RWPE2 (cell line): ENCODE data around the gene PAN3.

Experiments
- ATAC-seq: fragments of 200-7000 bp; cut with Tn5 transposase; 3 replicates; pipeline ENCODE4 v1.9.1; 2021; ENCODE audit warnings: low read depth
- DNase-seq: peaks from one replicate; pipeline ENCODE4 v3.0.0-alpha.2; 2020; ENCODE audit warnings: low spot score
- H3K27ac ChIP-seq: fragments of 450-650 bp; 2 replicates; pipeline ENCODE4 v1.5.1; 2017; ENCODE audit warnings: mild to moderate bottlenecking; ENCODE audit not compliant: poor library complexity, severe bottlenecking
- H3K27me3 ChIP-seq: fragments of 250-450 bp; sonication (Bioruptor Pico); 2 replicates; pipeline ENCODE4 v1.5.1; 2021; ENCODE audit warnings: mild to moderate bottlenecking, moderate library complexity; ENCODE audit not compliant: insufficient read depth, poor library complexity, severe bottlenecking
- H3K36me3 ChIP-seq: fragments of 250-450 bp; sonication (Bioruptor Pico); 2 replicates; pipeline ENCODE4 v1.5.1; 2020; ENCODE audit warnings: low read depth, mild to moderate bottlenecking, moderate library complexity
- H3K4me1 ChIP-seq: fragments of 250-450 bp; sonication (Bioruptor Pico); 2 replicates; pipeline ENCODE4 v1.5.1; 2021; ENCODE audit warnings: mild to moderate bottlenecking, moderate library complexity; ENCODE audit not compliant: insufficient read depth, poor library complexity, severe bottlenecking
- H3K4me3 ChIP-seq: fragments of 250-450 bp; sonication (Bioruptor Pico); 2 replicates; pipeline ENCODE4 v1.5.1; 2021; ENCODE audit warnings: mild to moderate bottlenecking, moderate library complexity; ENCODE audit not compliant: severe bottlenecking
- H3K9me3 ChIP-seq: fragments of 250-450 bp; sonication (Bioruptor Pico); 2 replicates; pipeline ENCODE4 v1.5.1; 2021; ENCODE audit warnings: mild to moderate bottlenecking, moderate library complexity; ENCODE audit not compliant: severe bottlenecking
- CTCF ChIP-seq: fragments of 450-650 bp; IDR thresholded peaks from one replicate; pipeline ENCODE4 v1.5.1; 2017; ENCODE audit warnings: mild to moderate bottlenecking, moderate library complexity; ENCODE audit not compliant: poor library complexity, severe bottlenecking

The PAN3 gene

GRCh38 chr13:28110414-28110813, 27.9 kb upstream of the PAN3 start:
- DNase-seq = no peak
- no peak overlapping the region for H3K27ac ChIP-seq

DNA sequence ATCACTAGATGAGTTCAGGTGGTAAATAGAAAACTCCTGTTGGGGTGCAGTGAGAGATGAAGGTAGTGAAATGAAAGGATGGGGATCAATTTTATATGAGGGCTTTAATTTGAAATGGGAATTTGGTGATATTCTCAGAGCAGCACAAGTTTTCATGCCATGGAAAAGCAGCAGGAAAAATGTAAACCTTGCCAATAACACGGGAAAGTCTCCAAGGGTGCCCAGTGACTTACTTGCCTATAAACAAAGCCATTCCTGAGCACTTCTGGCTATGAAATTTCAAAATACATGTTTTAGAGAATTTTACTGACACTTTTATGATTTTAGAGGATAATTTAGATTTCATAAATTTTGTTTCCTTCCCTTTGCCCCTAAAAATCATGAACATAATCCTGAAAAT, 21.6 kb upstream of the PAN3 start:
- no peak for DNase-seq
- ATAC-seq = no peak
- Histone ChIP-seq H3K9me3 (no peaks in the 10 kb centered on the region), H3K36me3 (no peaks in the 10 kb centered on the region), H3K27ac (no peak overlapping the region), H3K4me1 (no peaks in the 10 kb centered on the region), H3K4me3 (no peak overlapping the region), H3K27me3 (no peaks in the 10 kb centered on the region)
- TF ChIP-seq CTCF = no peak

More at GRCh38 chr13:28110414-28110813, 27.9 kb upstream of the PAN3 start:
- Histone ChIP-seq H3K9me3 (no peaks in the 10 kb centered on the region), H3K4me3 (no peak overlapping the region), H3K36me3 (no peaks in the 10 kb centered on the region), H3K4me1 (no peaks in the 10 kb centered on the region), H3K27me3 (no peaks in the 10 kb centered on the region)
- TF ChIP-seq CTCF = no peak
- ATAC-seq = no peak

- ATAC-seq = no peak
These were observed 20.5 kb upstream of the PAN3 start for GRCh38 chr13:28117689-28118377.

DNA sequence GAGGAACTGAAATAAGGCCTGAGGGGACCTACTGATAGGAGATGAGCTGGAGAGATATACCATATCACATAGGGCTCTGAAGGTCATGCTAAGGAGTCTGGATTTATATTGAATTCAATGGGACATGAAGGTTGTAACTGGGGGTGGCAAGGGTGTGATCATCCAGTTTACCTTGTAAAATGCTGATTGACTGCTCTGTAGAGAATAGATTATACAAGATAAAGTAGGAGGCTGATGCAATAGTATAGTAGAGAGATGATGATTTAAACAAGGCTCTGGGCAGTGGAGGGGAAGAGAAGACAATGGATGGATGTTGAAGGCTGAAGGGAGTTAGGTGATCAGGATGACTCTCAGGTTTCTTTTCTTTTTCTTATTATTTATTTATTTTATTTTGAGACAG, 18.0 kb upstream of the PAN3 start:
- H3K4me3 ChIP-seq = no peak overlapping the region
- H3K9me3 ChIP-seq = no peaks in the 10 kb centered on the region
- no peak overlapping the region for H3K27ac ChIP-seq
- no peak for DNase-seq
- no peaks in the 10 kb centered on the region for H3K36me3 ChIP-seq
- ATAC-seq = no peak
- H3K4me1 ChIP-seq = no peaks in the 10 kb centered on the region
- no peak for TF ChIP-seq CTCF
- H3K27me3 ChIP-seq = no peaks in the 10 kb centered on the region

More at GRCh38 chr13:28117689-28118377, 20.5 kb upstream of the PAN3 start:
- no peak overlapping the region for H3K27ac ChIP-seq
- no peak for DNase-seq
- H3K36me3 ChIP-seq = no peaks in the 10 kb centered on the region
- no peaks in the 10 kb centered on the region for H3K9me3 ChIP-seq
- H3K27me3 ChIP-seq = no peaks in the 10 kb centered on the region
- no peaks in the 10 kb centered on the region for H3K4me1 ChIP-seq
- TF ChIP-seq CTCF = no peak
- H3K4me3 ChIP-seq = no peak overlapping the region

DNA sequence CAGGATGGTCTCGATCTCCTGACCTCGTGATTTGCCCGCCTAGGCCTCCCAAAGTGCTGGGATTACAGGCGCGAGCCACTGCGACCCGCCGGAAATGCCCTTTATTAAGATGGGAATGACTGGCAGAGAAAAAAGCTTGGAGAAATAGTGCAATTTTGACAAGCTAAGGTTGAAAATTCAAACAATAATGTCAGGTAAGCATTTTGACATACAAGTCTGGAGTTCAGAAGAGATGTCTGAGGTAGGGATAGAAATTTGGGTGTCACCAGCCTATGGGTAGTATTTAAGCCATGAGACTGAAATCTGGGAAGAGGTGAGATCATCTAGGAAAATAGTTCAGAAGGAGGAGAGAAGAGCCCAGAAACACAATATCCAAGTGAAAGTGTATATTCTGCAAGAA, 17.1 kb upstream of the PAN3 start:
- ATAC-seq = no peak

More for the DNA sequence above, 17.1 kb upstream of the PAN3 start:
- no peaks in the 10 kb centered on the region for H3K36me3 ChIP-seq
- no peak for DNase-seq
- no peak for TF ChIP-seq CTCF
- no peak overlapping the region for H3K4me3 ChIP-seq
- H3K27ac ChIP-seq = no peak overlapping the region
- no peaks in the 10 kb centered on the region for H3K9me3 ChIP-seq
- no peaks in the 10 kb centered on the region for H3K27me3 ChIP-seq
- H3K4me1 ChIP-seq = no peaks in the 10 kb centered on the region
